ENCODE measurements around the gene NCSTN.

The NCSTN gene
- total RNA-seq = 69.4 to 264 (median 119) reads per million in 17 experiments

GRCh38 chr1:160342953-160343869 is at the start of gene NCSTN, which contains the start of gene COPA:
Gene NCSTN (plus strand): TSS chr1:160343383. CDS start chr1:160343397, 14 bp downstream.
Gene COPA (minus strand): TSS chr1:160343250. CDS start chr1:160343170, 80 bp downstream.
- peak; percentile 96 to 98 (median 98) for DNase-seq

DNA sequence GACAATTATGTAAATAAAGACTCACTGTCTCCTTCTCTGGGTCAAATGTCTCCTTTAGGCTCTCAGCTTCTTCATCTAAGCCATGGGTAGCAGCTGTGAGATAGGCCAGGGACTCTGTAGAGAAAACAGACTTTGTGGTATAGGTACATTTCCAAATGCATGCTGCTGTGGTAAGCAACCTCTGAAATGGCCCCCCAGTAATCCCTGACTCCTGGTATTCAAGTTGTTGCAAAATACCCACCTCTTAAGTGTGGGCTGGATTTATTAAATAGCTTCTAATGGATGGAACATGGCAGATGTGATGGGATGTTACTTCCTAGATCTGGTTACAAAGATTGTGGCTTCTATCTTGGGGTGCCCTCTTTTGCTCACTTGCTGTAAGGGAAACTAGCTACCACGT is 47.1 kb upstream of the NCSTN start:
- no peak for DNase-seq

DNA sequence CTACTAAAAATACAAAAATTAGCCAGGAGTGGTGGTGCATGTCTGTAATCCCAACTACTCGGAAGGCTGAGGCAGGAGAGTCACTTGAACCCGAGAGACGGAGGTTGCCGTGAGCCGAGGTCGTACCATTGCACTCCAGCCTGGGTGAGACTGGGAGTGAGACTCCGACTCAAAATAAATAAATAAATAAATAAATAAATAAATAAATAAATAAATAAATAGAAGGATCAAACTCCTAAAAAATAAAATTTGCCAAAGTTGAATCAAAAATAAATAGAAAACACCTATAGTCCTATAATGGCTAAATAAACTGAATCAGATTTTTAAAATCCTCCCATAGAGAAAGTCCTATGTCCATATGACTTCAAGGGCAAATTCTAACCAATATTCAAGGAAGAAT is 43.0 kb upstream of the NCSTN start:
- DNase-seq = no peak

DNA sequence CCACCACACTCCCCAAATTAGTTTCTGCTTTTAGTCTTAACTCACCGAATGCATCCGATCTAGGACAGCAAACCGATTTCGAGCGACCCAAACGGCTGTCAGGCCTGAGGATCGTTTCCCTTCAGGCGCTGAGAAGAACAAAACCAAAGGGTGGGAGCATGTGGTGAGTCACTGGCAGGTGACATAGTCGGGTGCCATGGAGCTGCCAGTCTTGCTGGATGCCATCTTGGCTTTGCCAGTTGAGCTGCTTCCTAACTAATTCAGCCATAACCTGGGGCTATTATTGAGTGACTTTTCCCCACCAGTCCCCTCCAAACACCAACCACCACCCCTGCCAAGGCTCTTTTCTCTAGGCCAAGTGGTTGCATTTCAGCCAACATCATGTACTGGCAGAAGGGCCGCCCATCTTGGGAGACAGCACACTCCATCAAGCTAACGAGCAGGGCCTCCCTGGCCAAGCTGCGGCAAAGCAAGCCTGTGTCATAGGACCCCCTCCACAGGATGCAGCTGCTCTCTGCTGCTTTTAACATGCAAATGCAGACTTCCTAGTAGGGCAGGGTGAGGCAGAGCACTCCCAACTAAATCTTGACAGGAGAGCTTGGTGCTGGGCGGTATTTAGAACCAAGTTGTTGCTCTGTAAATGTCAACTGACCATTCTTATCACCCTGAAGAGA is 35.9 kb upstream of the NCSTN start:
- no peak for DNase-seq

GRCh38 chr1:160308451-160309184 is 34.6 kb upstream of the NCSTN start:
- no peak for DNase-seq

GRCh38 chr1:160309185-160309557 is 34.0 kb upstream of the NCSTN start:
- DNase-seq = peak; percentile 9 to 70 (median 34)

DNA sequence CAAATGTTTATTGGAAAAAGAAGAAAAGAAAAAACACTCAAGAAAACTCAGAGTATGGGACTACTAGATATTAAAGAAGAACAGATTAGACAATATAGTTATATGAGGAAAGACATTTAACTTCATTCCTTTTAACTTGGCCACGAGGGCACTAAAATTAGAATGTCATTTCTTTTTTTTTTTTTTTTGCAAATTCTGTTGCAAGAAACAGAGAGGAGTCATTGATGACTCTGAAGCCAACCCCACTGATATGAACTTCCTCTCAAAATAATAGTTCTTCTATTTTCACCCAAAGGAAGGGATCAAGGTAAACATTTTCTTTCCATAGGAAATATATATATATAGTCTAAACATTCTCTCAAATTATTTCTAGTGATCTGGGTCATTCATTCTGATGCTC is 33.6 kb upstream of the NCSTN start:
- DNase-seq = peak; percentile 15 to 77 (median 44)

- DNase-seq = no peak
Measured at GRCh38 chr1:160315359-160315758, 27.8 kb upstream of the NCSTN start.

- DNase-seq = no peak
Measured at GRCh38 chr1:160322831-160323230, 20.4 kb upstream of the NCSTN start.

- no peak for DNase-seq
Measured at GRCh38 chr1:160325252-160325651, 17.9 kb upstream of the NCSTN start.

- no peak for DNase-seq
Measured at GRCh38 chr1:160326418-160326817, 16.8 kb upstream of the NCSTN start.

DNA sequence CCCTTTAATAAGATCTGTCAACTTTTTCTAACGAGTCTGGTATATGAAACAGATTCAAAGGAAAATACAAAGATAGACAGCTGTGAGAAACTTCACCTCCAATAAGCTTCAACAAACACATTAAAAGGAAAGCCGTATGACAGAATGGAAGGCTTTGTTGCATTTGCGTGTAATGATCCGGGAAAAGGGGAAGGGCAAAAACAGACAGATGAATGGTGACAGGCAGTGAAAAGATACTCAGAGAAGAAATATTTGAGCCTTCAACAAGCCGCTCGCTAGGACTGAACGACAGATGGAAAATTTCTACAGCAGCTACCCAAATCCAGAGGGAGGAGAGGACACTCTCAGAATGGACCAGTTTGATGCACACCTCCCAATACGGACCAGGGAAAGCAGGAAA is 15.0 kb upstream of the NCSTN start:
- DNase-seq = no peak

DNA sequence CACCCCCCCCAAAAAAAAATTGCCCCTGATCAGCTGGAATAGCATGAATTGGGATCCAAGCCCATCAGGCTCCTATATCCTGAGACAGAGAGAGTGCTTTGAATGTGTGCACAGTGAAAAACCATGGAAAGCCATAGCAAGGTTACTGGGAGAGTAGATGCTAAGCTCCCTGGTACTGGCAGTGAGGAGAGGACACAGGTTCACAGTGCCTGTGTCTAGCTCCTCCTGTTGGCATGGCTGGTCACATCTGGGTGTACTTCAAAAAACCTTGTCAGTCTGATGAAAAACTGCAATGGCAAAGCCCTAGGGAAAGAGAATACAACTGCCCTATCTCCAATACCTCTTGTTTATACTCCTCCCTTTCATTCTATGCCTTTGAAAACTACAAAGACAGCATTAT is 13.1 kb upstream of the NCSTN start:
- no peak for DNase-seq

GRCh38 chr1:160332516-160332915 is 10.7 kb upstream of the NCSTN start:
- DNase-seq = no peak

GRCh38 chr1:160338580-160338979 is 4.6 kb upstream of the NCSTN start:
- DNase-seq = peak; percentile 67 to 93 (median 80)

- DNase-seq = no peak
Measured at GRCh38 chr1:160340146-160340545, 3.0 kb upstream of the NCSTN start.

GRCh38 chr1:160340866-160341265 is 2.3 kb upstream of the NCSTN start:
- no peak for DNase-seq

DNA sequence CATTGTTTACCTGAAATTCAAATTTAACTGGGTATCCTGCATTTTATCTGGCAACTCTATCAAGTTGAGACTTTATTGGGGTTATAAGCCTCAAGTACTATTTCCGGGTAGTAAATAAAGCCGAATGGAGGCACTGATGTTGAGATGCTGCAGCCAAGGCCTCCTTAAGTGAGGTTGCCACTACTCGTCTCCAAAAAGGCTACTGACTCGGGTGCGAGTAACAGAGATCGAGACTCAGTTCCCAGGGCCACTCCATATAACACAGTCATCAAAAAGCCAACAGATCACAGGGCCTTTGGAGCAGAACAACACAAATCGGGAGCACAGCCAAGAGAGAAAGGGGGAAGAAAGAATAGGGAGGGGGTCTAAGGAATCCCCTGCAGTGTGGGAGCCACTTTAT is 657 bp upstream of the NCSTN start:
- DNase-seq = peak in 2 of 4 experiments; percentile 14 to 21

GRCh38 chr1:160344241-160344640 is 1.1 kb downstream of the NCSTN start:
- no peak for DNase-seq

DNA sequence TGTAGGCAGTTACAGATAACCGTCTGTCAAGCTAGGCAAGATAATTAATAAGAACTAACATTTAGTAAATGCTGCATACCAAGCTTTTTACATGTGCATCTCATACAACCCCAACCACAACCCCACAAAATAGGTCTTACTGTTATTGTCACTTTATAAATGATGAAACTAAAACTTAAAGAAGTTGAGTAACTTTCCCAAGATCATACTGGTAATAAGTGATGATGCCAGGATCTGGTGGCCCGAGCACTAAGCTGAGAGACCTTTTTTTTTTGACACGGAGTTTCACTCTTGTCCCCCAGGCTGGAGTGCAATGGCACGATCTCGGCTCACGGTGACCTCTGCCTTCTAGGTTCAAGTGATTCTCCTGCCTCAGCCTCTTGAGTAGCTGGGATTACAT is 1.8 kb downstream of the NCSTN start:
- no peak for DNase-seq

- DNase-seq = peak; percentile 61 to 77 (median 71)
Measured at GRCh38 chr1:160346463-160346862, 3.3 kb downstream of the NCSTN start.

DNA sequence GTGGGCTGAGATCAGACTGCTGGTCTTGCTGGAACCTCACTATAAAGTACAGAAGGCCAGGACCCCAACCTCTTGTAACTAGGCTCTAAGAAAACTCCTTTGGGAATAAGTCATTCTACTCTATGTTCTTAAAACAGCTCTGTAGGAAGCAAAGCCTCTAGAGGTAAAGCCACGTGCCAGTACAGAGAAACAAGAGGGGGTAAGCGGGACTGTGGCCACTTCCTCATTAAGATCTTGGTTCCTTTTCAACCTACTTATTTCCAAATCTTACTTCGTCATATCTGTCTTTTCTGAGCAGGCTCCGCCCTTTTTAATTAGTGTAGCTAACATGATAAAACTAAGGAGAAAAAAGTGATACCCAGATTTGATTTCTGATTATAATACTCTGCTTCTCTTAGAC is 3.8 kb downstream of the NCSTN start:
- peak; percentile 81 to 93 (median 88) for DNase-seq

DNA sequence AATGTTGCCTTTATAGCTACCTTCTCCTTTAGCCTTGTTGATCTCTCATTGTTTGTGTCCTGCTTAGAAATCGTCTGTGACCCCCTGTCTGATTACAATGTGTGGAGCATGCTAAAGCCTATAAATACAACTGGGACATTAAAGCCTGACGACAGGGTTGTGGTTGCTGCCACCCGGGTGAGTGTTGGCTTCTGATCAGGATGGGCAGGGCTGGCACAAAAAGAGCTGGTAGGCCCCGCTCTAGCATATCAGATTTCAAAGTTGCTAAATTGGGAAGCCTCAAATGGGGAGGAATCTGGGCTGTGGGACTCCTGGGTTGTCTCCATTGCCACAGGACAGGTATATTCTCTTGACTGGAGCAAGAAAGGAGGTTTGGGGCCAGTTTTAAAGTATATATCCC is 8.4 kb downstream of the NCSTN start:
- DNase-seq = no peak
